SK-N-SH (cell line): ENCODE data around the gene PRPF40A.

ENCODE experiments used
- CHD2 ChIP-seq: fragments of 150-350 bp; IDR thresholded peaks from 2 replicates; pipeline ENCODE4 v1.6.1; 2018; ENCODE audit warnings: low read length; ENCODE audit not compliant: partially characterized antibody
- EP300 ChIP-seq, 2 experiments: IDR thresholded peaks; 2 replicates each; pipeline versions ENCODE4 v1.4.0 to v1.6.1; 2012; ENCODE audit warnings: borderline replicate concordance in 1 of 2, low read depth in 1 of 2, low read length in 1 of 2
- EZH2phosphoT487 ChIP-seq: fragments of 200-600 bp; sonication (generic); IDR thresholded peaks from 2 replicates; pipeline ENCODE4 v1.6.1; 2017; ENCODE audit warnings: low read depth, mixed run types, mild to moderate bottlenecking, antibody characterized with exemption, moderate library complexity, borderline replicate concordance
- FOXJ3 ChIP-seq: sonication (generic); formaldehyde crosslinking; IDR thresholded peaks from 2 replicates; pipeline ENCODE4 v1.5.1; 2020; ENCODE audit warnings: mild to moderate bottlenecking, missing genetic modification reagents
- FOXM1 ChIP-seq: IDR thresholded peaks from 2 replicates; pipeline ENCODE4 v1.4.0; 2012; ENCODE audit warnings: low read depth, mild to moderate bottlenecking
- GABPA ChIP-seq: IDR thresholded peaks from 2 replicates; pipeline ENCODE4 v1.4.0; 2012; ENCODE audit warnings: low read depth, mild to moderate bottlenecking
- GATA2 ChIP-seq: sonication (generic); formaldehyde crosslinking; IDR thresholded peaks from 2 replicates; pipeline ENCODE4 v1.5.0; 2020; ENCODE audit warnings: mild to moderate bottlenecking, missing genetic modification reagents
- MEF2A ChIP-seq: IDR thresholded peaks from 2 replicates; pipeline ENCODE4 v1.4.0; 2012; ENCODE audit warnings: low read depth, borderline replicate concordance
- MXI1 ChIP-seq: IDR thresholded peaks from 2 replicates; pipeline ENCODE4 v1.6.1; 2012; ENCODE audit warnings: mild to moderate bottlenecking, low read depth, low read length, improper control_type of control experiment
- TAF1 ChIP-seq: IDR thresholded peaks from 2 replicates; pipeline ENCODE4 v1.6.1; 2012; ENCODE audit warnings: low read depth, mild to moderate bottlenecking, low read length, moderate library complexity, borderline replicate concordance
- TEAD4 ChIP-seq: IDR thresholded peaks from 2 replicates; pipeline ENCODE4 v1.4.0; 2012; ENCODE audit warnings: mild to moderate bottlenecking, borderline replicate concordance; ENCODE audit not compliant: insufficient read depth
- TF ChIP-seq, protein P1 (sequence below): fragments of 200-600 bp; sonication (generic); IDR thresholded peaks from 2 replicates; pipeline ENCODE4 v1.6.1; 2017; ENCODE audit warnings: antibody characterized with exemption, mild to moderate bottlenecking, moderate library complexity
- TF ChIP-seq, protein P2 (sequence below): IDR thresholded peaks from 2 replicates; pipeline ENCODE4 v1.4.0; 2012; ENCODE audit warnings: low read depth

- TF ChIP-seq TAF1: no peak
- no peak for TF ChIP-seq EP300 (IDR thresholded peaks at IDR 0.05; ENCODE audit: borderline replicate concordance in 1 of 2, low read depth in 1 of 2, low read length in 1 of 2)
- TF ChIP-seq, protein P1, sequence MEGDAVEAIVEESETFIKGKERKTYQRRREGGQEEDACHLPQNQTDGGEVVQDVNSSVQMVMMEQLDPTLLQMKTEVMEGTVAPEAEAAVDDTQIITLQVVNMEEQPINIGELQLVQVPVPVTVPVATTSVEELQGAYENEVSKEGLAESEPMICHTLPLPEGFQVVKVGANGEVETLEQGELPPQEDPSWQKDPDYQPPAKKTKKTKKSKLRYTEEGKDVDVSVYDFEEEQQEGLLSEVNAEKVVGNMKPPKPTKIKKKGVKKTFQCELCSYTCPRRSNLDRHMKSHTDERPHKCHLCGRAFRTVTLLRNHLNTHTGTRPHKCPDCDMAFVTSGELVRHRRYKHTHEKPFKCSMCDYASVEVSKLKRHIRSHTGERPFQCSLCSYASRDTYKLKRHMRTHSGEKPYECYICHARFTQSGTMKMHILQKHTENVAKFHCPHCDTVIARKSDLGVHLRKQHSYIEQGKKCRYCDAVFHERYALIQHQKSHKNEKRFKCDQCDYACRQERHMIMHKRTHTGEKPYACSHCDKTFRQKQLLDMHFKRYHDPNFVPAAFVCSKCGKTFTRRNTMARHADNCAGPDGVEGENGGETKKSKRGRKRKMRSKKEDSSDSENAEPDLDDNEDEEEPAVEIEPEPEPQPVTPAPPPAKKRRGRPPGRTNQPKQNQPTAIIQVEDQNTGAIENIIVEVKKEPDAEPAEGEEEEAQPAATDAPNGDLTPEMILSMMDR: no peak
- no peak for TF ChIP-seq MXI1
- TF ChIP-seq FOXM1: no peak
- TF ChIP-seq, protein P2, sequence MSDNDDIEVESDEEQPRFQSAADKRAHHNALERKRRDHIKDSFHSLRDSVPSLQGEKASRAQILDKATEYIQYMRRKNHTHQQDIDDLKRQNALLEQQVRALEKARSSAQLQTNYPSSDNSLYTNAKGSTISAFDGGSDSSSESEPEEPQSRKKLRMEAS: no peak
- TF ChIP-seq FOXJ3: no peak
- no peak for TF ChIP-seq MEF2A
- TF ChIP-seq CHD2: no peak
- no peak for TF ChIP-seq GABPA
- TF ChIP-seq TEAD4: no peak
- no peak for TF ChIP-seq EZH2phosphoT487
- TF ChIP-seq GATA2 (CRISPR knock-in tag): no peak
These were observed 88.1 kb downstream of the PRPF40A start for GRCh38 chr2:152629202-152629601.
